ENCODE data around the gene TAOK2. TPM values are rescaled to one million over a fixed set of nuclear protein-coding genes. Genes with fewer than 3 reads are reported as not detected.

The TAOK2 gene
- total RNA-seq, 4 donors from 2014 or later, result 15.9 to 31.0 (median 22.1) TPM

DNA sequence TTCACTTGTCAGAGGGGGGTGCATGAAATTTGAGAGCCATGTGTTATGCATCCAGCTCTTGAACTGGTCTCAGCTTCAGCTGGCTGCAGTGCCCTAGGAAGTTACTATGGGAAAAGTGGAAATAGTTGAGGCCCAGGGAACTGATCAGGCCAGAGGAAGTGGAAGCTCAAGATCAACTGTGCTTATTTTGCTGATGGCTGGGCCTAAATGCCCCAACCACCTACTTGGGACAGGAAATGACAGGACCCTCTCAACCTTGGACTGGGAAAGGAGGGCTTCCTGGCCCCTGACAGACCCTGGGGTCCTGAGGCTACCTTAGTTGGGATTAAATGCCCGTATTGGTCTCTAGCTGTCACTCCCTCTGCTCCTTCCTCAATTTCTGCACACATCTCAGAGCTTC is 1.2 kb upstream of the TAOK2 start:
- Histone ChIP-seq H3K27ac (no peak overlapping the region), H3K4me3 (no peak overlapping the region), H3K9me3 (no peaks in the 10 kb centered on the region), H3K36me3 (peaks cover 0 to 16% of the 10 kb centered on the region in 2 donors), H3K27me3 (no peaks in the 10 kb centered on the region), H3K4me1 (peaks cover 26 to 28% of the 10 kb centered on the region in 2 donors)
- no peak for TF ChIP-seq POLR2A (IDR thresholded peaks at IDR 0.05)
- TF ChIP-seq, protein P1, sequence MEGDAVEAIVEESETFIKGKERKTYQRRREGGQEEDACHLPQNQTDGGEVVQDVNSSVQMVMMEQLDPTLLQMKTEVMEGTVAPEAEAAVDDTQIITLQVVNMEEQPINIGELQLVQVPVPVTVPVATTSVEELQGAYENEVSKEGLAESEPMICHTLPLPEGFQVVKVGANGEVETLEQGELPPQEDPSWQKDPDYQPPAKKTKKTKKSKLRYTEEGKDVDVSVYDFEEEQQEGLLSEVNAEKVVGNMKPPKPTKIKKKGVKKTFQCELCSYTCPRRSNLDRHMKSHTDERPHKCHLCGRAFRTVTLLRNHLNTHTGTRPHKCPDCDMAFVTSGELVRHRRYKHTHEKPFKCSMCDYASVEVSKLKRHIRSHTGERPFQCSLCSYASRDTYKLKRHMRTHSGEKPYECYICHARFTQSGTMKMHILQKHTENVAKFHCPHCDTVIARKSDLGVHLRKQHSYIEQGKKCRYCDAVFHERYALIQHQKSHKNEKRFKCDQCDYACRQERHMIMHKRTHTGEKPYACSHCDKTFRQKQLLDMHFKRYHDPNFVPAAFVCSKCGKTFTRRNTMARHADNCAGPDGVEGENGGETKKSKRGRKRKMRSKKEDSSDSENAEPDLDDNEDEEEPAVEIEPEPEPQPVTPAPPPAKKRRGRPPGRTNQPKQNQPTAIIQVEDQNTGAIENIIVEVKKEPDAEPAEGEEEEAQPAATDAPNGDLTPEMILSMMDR (IDR thresholded peaks at IDR 0.05 in 4 of 5, conservative IDR thresholded peaks at IDR 0.05 in 1 of 5), result no peak
- in situ Hi-C loops (cut with MboI; ENCODE audit: low sequenced_read_pairs in 4 of 4), result loop anchor here in 1 of 4 donors (10.0 kb wide), 1 partner anchor 48 kb away; the partner anchor contains the start of gene KCTD13
- DNase-seq (no peak), ATAC-seq (no peak)
- intact Hi-C loops (cut with DNase I; ENCODE audit: low total_unique reads), result loop anchor here (2.0 kb wide), 1 partner anchor 46 kb away; the partner anchor contains the start of gene KCTD13

DNA sequence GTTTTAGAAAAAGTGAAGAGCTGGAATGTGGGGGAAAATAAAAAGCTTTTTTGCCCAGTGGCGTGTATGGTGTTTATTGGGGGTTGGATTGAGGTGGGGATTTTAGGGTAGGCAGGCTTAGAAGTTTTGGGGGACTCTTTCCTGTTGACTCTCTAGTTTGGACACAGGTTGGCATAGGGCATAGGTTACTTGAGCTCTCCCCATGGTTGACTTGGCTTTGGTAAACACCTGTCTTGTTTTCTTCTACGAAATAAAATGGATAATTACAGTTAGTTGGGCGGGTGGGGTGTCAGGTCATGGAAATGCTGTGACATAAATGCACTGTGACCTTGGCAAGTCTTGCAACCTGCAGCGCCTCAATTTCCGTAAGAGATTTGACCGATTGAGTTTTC is 680 bp upstream of the TAOK2 start:
- peak overlapping the region; percentile 94 to 100 (median 98) for H3K27ac ChIP-seq
- ATAC-seq (no peak), DNase-seq (no peak)
- in situ Hi-C loops (cut with MboI; ENCODE audit: low sequenced_read_pairs in 4 of 4), result loop anchor here in 1 of 4 donors (10.0 kb wide), 1 partner anchor 48 kb away; the partner anchor contains the start of gene KCTD13
- H3K36me3 ChIP-seq, result peaks cover 0 to 14% of the 10 kb centered on the region in 2 donors
- H3K4me1 ChIP-seq, result peaks cover 26 to 28% of the 10 kb centered on the region in 2 donors
- H3K9me3 ChIP-seq, result no peaks in the 10 kb centered on the region
- no peak for TF ChIP-seq POLR2A (IDR thresholded peaks at IDR 0.05)
- TF ChIP-seq, protein P1 (IDR thresholded peaks at IDR 0.05 in 4 of 5, conservative IDR thresholded peaks at IDR 0.05 in 1 of 5), result no peak
- H3K27me3 ChIP-seq, result no peaks in the 10 kb centered on the region
- H3K4me3 ChIP-seq, result peak overlapping the region; percentile 90 to 99 (median 94)
- intact Hi-C loops (cut with DNase I; ENCODE audit: low total_unique reads), result loop anchor here (1.0 to 2.0 kb wide), 2 partner anchors 23 to 46 kb away; partner anchors contain the start of genes INO80E and KCTD13

DNA sequence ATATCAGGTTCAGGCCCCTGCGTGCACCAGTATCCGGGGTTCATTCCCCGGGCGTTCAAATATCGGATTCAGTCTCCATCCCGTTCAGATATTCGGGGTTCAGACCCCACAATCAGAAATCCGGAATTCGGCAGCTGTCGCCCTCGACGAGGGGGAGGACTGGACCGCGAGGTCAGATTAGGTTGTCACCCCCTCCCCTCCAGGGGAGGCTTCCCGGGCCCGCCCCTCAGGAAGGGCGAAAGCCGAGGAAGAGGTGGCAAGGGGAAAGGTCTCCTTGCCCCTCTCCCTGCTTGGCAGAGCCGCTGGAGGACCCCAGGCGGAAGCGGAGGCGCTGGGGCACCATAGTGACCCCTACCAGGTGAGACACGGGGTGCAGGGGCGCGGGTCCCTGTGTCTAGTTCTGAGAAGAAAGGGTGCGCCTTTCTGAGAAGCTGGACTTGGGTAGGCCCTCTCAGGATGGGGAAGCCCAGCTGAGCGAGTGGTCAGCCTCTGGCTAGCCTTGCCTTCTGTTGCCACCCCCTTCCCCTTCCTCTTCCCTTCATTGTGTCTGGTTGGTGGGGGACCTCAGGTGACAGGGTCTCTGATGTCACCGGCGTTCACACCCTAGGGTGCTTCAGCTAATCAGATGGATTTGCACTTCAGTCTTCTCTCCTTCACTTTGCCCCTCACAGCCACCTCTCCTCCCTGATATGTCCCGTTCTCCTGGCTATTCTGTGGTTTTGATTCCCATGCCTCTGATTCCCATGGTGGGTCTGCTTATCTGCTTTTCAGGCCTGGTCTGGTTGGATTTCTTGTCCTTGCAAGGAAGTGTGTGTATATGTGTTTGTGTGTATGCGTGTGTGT is 844 bp downstream of the TAOK2 start:
- ATAC-seq, result peak in 1 of 2 donors; percentile 24
- Histone ChIP-seq H3K4me1 (peaks cover 26 to 28% of the 10 kb centered on the region in 2 donors), H3K36me3 (peaks cover 0 to 19% of the 10 kb centered on the region in 2 donors), H3K4me3 (peak overlapping the region; percentile 90 to 99 (median 94)), H3K27me3 (no peaks in the 10 kb centered on the region), H3K9me3 (no peaks in the 10 kb centered on the region), H3K27ac (peak overlapping the region; percentile 94 to 100 (median 98))
- TF ChIP-seq, protein P1 (IDR thresholded peaks at IDR 0.05 in 4 of 5, conservative IDR thresholded peaks at IDR 0.05 in 1 of 5), result no peak
- peak in 1 of 2 donors; percentile 57 for TF ChIP-seq POLR2A (IDR thresholded peaks at IDR 0.05)
- in situ Hi-C loops (cut with MboI; ENCODE audit: low sequenced_read_pairs in 4 of 4), result loop anchor here in 1 of 4 donors (10.0 kb wide), 1 partner anchor 50 kb away; the partner anchor contains the start of gene KCTD13
- no peak for DNase-seq
- intact Hi-C loops (cut with DNase I; ENCODE audit: low total_unique reads), result loop anchor here (5.0 kb wide), 1 partner anchor 162 kb away; the partner anchor contains the start of gene PRRT2

DNA sequence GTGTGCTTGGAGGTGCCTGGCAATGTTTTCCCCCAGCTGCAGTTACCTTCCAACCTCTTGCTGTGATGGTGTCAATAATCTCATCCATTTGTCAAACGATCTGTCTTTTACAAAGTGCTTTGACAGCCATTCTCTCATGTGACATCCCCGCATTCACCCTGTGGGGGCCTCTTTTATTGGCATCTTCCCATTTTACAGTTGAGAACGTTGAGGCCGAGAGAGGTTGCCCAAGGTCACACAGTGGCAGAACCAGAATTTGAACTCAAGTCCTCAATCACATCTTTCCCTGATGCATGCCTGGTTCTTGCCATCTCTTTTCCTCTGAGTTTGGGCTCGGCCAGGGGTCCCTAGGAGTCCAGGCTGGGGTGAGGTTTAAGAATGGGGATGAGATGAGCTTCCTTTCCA is 1.5 kb downstream of the TAOK2 start:
- Histone ChIP-seq H3K4me1 (peaks cover 26 to 28% of the 10 kb centered on the region in 2 donors), H3K36me3 (peaks cover 0 to 22% of the 10 kb centered on the region in 2 donors), H3K27me3 (no peaks in the 10 kb centered on the region), H3K9me3 (no peaks in the 10 kb centered on the region), H3K27ac (peak overlapping the region; percentile 94 to 100 (median 98)), H3K4me3 (peak overlapping the region; percentile 90 to 99 (median 94))
- no peak for TF ChIP-seq POLR2A (IDR thresholded peaks at IDR 0.05)
- TF ChIP-seq, protein P1 (IDR thresholded peaks at IDR 0.05 in 4 of 5, conservative IDR thresholded peaks at IDR 0.05 in 1 of 5), result no peak
- ATAC-seq (no peak), DNase-seq (no peak)
- intact Hi-C loops (cut with DNase I; ENCODE audit: low total_unique reads), result loop anchor here (5.0 kb wide), 1 partner anchor 163 kb away; the partner anchor contains the start of gene PRRT2
- in situ Hi-C loops (cut with MboI; ENCODE audit: low sequenced_read_pairs in 4 of 4), result loop anchor here in 1 of 4 donors (10.0 kb wide), 1 partner anchor 50 kb away; the partner anchor contains the start of gene KCTD13

Data from gastrocnemius medialis (tissue), 4 donors.